RPMI7951 (cell line): Measurements from ENCODE around the gene DHX32. TPM values are rescaled to one million over a fixed set of nuclear protein-coding genes. Genes with fewer than 3 reads are reported as not detected.
A peak's percentile ranks its signal among the peaks of the same experiment; 100 is the strongest.
"Not testable (repeated sequence)": the region's sequence is repeated elsewhere in the genome, so short reads cannot be mapped to it uniquely, and the experiment has no call there.

Source experiments
- DNase-seq: peaks from one replicate; pipeline ENCODE4 v3.0.0-alpha.2; 2012; ENCODE audit warnings: low read depth
- total RNA-seq: library from RNA; depleted of rRNA; stranded (reverse); fragments of >200 nt; shearing (Covaris generic); gene quantifications from 2 replicates; pipeline ENCODE4 v1.2.3, GENCODE V29; 2014

Gene DHX32
- total RNA-seq, 1 experiment from 2014 or later = 28.1 TPM

- peak; percentile 75 for DNase-seq
Measured at GRCh38 chr10:125895130-125896087, 14.3 kb upstream of the DHX32 start.

- not testable (repeated sequence) for DNase-seq
Measured at GRCh38 chr10:125894176-125894575, 13.1 kb upstream of the DHX32 start.

GRCh38 chr10:125892402-125892801 is 11.3 kb upstream of the DHX32 start:
- not testable (repeated sequence) for DNase-seq

GRCh38 chr10:125889441-125889840 is 8.3 kb upstream of the DHX32 start:
- DNase-seq = not testable (repeated sequence)

GRCh38 chr10:125886914-125887512 is 5.9 kb upstream of the DHX32 start:
- DNase-seq = no peak

GRCh38 chr10:125883211-125883610 is 2.1 kb upstream of the DHX32 start:
- DNase-seq = no peak

GRCh38 chr10:125882596-125882995 is 1.5 kb upstream of the DHX32 start:
- DNase-seq = no peak

GRCh38 chr10:125880719-125881118 is 373 bp downstream of the DHX32 start:
- no peak for DNase-seq

- DNase-seq = peak; percentile 86
Measured at GRCh38 chr10:125878957-125879835, 1.9 kb downstream of the DHX32 start.

GRCh38 chr10:125871338-125871737 is 9.8 kb downstream of the DHX32 start:
- no peak for DNase-seq

- peak; percentile 42 for DNase-seq
Measured at GRCh38 chr10:125868372-125868975, 12.6 kb downstream of the DHX32 start.

- no peak for DNase-seq
Measured at GRCh38 chr10:125866421-125867029, 14.6 kb downstream of the DHX32 start.

- DNase-seq = no peak
Measured at GRCh38 chr10:125865120-125865519, 16.0 kb downstream of the DHX32 start.

GRCh38 chr10:125859128-125859817 is 21.8 kb downstream of the DHX32 start:
- DNase-seq = no peak

- no peak for DNase-seq
Measured at GRCh38 chr10:125857185-125857760, 23.8 kb downstream of the DHX32 start.

GRCh38 chr10:125852487-125852886 is 28.6 kb downstream of the DHX32 start:
- DNase-seq = no peak

- DNase-seq = no peak
Measured at GRCh38 chr10:125850766-125851731, 30.0 kb downstream of the DHX32 start.

GRCh38 chr10:125849448-125849847 is 31.6 kb downstream of the DHX32 start:
- DNase-seq = no peak

- no peak for DNase-seq
Measured at GRCh38 chr10:125848857-125849256, 32.2 kb downstream of the DHX32 start.
